ENCODE results near the gene MARCHF6. TPM values are rescaled to one million over a fixed set of nuclear protein-coding genes. Genes with fewer than 3 reads are reported as not detected.

Gene MARCHF6
- total RNA-seq, 1 donor: 69.5 TPM

DNA sequence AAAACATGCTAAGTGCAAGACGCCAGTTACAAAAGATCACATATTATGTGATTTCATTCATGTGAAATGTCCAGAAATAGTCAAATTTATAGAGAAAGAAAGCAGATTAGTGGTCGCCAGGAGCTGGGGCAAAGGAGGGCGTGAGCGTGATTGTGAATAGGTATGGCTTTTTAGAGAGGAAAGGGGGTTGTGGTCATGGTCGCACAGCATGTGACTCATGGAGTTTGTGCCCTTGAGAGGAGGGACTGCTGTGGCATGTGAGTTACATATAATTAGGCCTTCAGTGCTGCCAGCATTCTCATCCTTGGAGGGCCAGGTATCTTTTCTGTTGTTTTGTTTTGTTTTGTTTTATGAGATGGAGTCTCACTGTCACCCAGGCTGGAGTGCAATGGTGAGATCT is 21.2 kb upstream of the MARCHF6 start:
- TF ChIP-seq, protein P1, sequence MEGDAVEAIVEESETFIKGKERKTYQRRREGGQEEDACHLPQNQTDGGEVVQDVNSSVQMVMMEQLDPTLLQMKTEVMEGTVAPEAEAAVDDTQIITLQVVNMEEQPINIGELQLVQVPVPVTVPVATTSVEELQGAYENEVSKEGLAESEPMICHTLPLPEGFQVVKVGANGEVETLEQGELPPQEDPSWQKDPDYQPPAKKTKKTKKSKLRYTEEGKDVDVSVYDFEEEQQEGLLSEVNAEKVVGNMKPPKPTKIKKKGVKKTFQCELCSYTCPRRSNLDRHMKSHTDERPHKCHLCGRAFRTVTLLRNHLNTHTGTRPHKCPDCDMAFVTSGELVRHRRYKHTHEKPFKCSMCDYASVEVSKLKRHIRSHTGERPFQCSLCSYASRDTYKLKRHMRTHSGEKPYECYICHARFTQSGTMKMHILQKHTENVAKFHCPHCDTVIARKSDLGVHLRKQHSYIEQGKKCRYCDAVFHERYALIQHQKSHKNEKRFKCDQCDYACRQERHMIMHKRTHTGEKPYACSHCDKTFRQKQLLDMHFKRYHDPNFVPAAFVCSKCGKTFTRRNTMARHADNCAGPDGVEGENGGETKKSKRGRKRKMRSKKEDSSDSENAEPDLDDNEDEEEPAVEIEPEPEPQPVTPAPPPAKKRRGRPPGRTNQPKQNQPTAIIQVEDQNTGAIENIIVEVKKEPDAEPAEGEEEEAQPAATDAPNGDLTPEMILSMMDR (IDR thresholded peaks at IDR 0.05; ENCODE audit: insufficient read depth, low read depth, low read length): no peak
- H3K4me3 ChIP-seq (ENCODE audit: low read depth, low read length): no peak overlapping the region
- DNase-seq (ENCODE audit: low read depth): no peak

DNA sequence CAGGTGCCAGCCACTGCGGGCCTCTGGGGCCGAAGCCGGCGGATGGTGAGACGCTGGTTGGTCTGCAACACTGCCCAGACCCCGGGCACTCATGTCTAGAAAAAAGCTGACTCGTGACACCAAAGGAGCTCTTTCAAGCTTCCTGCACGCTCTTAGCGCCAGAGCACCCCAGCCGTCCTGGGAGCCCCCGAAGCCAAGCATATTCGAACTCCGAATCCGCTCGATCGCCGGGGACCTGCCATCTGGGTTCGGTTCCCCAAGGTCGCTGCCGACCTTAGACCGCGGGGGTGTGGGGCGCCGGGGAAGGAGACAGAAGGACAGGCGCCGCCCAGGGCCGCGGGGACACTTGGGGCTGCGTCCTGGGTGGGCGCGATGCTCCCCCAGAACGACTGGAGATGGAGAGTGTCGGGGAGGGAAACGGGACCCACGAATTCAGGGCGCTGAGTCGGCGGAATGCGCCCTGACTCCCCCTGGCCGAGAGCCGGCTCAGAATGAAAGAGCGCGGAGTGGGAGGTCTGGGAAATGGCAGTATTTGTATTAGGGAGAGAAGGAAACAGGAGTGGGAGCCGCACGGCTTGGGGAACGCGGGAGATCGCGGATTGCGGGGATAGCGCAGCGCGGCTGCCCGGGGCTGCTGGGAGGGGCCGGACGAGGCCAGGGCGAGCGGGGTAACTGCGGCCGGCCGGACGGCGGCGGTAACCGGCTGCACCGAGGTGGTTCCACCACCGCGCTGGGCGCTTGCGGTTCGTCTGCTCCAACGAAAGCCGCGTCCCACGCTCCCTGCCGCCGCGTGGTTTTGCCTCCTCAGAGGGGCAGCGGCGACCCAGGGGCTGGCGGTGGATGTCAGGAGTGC is 20.1 kb upstream of the MARCHF6 start:
- H3K4me3 ChIP-seq (ENCODE audit: low read depth, low read length): peak overlapping the region; percentile 66
- DNase-seq (ENCODE audit: low read depth): no peak
- TF ChIP-seq, protein P1 (IDR thresholded peaks at IDR 0.05; ENCODE audit: insufficient read depth, low read depth, low read length): peak; percentile 10

DNA sequence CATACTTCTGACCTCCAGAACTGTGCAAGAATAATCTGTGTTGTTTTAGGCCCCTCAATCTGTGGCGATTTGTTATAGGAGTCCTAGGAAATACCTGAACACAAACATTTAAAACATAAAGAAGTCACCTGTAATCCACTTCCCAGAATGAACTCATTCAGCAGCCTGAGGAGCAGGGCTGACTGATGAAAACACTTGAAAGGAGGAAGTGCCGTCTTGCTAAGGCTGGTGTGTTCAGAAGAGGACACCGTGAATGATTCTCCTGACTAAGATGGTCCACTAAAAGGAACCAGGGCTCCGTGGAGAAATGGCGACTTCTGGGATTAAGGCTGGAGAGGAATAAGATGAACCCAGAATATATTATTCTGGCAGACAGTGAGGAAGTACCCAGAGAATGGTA is 18.7 kb upstream of the MARCHF6 start:
- H3K4me3 ChIP-seq (ENCODE audit: low read depth, low read length): no peak overlapping the region
- no peak for DNase-seq (ENCODE audit: low read depth)
- TF ChIP-seq, protein P1 (IDR thresholded peaks at IDR 0.05; ENCODE audit: insufficient read depth, low read depth, low read length): no peak

DNA sequence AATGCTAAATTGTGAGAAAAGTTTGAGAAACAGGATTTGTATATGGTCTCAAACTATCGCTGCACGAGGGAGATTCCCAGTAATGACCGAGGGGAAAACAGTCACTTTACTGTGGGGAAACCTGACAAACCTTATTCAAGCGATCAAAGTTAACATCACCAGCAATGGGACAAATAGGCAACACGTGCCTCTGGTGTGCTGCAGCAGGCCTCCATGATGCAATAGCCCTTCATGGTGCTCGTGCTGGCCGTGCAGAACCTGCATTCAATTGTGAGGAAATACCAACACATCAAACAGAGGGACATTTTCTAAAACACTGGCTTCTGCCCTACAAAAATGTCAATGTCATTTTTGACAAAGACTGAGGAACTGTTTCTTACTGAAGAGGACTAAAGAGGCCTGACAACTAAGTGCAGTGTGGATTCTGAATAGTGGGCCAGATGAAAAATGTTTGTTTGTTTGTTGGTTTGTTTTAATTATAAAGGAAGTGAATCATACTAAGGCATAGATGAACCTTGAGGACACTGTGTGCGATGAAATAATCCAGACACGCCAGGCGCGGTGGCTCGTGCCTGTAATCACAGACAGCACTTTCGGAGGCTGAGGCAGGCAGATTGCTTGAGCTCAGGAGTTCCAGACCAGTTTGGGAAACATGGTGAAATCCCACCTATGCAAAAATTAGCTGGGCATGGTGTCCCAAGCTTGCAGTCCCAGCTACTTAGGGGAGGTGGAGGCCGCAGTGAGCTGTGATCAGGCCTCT is 17.6 kb upstream of the MARCHF6 start:
- no peak for DNase-seq (ENCODE audit: low read depth)
- TF ChIP-seq, protein P1 (IDR thresholded peaks at IDR 0.05; ENCODE audit: insufficient read depth, low read depth, low read length): no peak
- no peak overlapping the region for H3K4me3 ChIP-seq (ENCODE audit: low read depth, low read length)

DNA sequence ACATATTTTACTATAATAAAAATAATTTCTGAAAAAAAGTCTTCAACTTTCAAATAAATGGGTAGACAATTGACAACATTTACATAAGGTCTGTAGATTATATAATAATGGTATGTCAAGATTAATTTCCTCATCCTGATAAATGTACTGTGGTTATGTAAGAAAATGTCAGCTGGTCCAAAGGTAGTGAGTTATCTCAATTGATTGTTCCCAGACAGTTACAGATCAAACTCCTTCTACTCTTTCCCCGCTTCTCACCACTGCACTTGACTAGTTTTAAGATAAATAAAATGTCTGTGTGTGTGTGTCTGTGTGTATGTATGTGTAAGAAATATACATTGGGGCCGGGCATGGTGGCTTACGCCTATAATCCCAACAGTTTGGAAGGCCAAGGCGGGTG is 16.4 kb upstream of the MARCHF6 start:
- no peak overlapping the region for H3K4me3 ChIP-seq (ENCODE audit: low read depth, low read length)
- DNase-seq (ENCODE audit: low read depth): no peak
- TF ChIP-seq, protein P1 (IDR thresholded peaks at IDR 0.05; ENCODE audit: insufficient read depth, low read depth, low read length): no peak

DNA sequence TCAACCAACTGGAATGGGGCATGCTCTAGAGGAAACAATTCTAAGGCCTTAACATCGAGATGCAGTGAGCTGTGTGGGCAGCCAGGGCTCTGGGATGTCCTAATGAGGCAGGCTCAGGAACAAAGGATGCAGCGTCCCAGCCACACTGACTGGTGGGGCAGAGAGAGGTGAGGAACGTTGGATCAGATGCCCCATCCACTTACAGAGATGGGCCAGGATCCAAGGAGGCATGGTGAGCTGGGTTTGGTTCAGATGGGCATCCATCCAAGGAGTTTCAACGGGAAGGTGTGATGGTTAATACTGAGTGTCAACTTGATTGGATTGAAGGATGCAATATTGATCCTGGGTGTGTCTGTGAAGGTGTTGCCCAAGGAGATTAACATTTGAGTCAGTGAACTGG is 15.5 kb upstream of the MARCHF6 start:
- no peak overlapping the region for H3K4me3 ChIP-seq (ENCODE audit: low read depth, low read length)
- TF ChIP-seq, protein P1 (IDR thresholded peaks at IDR 0.05; ENCODE audit: insufficient read depth, low read depth, low read length): no peak
- DNase-seq (ENCODE audit: low read depth): no peak

All from fibroblast of villous mesenchyme (primary cell).